ENCODE data around the gene ZFPM1.

Gene ZFPM1

GRCh38 chr16:88580371-88580770 is 127.3 kb downstream of the ZFPM1 start:
- no peak for DNase-seq

DNA sequence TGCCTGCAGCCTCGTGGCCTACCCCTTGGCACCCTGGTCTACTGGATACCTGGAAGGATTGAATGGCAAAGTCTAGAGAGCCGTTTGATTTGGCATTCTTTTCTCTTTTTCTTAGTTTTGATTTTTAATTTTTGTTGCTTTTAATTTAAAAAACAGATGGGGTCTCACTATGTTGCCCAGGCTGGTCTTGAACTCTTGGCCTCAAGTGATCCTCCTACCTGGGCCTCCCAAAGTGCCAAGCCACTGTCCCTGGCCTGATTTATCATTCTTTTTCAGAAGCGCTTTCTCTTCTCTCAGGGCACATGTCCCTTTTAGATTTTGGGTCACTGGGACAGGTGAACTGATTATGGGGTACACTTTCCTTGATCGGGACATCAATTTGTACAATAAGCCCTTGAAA is 128.0 kb downstream of the ZFPM1 start:
- DNase-seq: no peak

DNA sequence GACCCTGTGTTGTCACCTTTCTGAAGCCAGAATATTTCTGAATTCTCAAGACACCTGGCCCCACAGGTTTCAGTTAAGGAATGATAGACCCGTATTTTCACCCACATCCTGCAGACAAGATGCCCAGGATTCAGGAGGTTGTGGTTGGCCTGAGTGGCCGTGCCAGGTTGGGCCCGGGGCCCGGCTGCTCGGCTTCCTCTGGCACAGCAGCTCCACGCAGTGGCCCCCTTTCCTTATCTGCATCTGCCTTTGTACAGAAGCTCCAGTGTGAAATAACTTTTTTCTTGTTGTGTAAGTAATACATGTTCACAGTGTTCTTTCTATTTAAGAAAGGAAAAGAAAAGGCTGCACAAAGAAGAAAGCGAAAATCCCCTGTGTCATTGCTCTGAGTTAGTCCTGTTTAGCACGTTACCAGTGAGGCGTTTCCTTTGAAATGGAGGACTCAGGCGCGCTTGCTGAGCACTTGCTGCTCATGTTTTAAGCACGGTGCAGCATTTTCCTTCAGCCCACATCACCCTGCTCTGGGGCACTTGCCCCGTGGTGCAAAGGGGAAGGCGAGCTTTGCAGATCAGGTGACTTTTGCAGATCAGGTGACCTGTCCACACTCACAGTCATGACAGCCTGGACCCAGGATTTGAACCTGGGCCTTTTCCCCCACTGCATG is 130.0 kb downstream of the ZFPM1 start:
- no peak for DNase-seq

GRCh38 chr16:88584676-88585075 is 131.6 kb downstream of the ZFPM1 start:
- DNase-seq: no peak

DNA sequence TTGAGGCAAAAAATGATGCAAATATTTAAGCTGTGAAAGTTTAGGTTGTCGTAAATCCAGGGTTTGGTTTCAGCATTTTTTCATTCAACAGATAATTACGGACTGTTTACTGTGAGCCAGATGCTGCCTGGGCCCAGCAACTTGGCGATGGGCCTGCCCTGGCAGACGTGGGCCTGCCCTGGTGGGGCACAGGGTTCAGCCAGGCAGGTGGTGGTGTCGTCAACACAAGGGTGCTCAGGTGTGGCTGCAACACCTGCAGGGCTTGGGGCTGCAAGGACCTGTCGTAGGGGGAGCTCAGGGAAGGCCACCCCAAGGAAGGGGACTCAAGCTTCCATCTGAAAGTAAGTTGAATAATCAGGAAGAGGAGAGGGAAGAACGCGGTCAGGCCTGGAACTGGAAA is 132.2 kb downstream of the ZFPM1 start:
- DNase-seq: no peak

- no peak for DNase-seq
These were observed 133.0 kb downstream of the ZFPM1 start for GRCh38 chr16:88585927-88586581.

Data from fibroblast of skin of right biceps (primary cell).